Ectodermal cell (in vitro differentiated cells): ENCODE results near the gene CTNNA2.

Source experiments
- H3K27ac ChIP-seq: 2 replicates; pipeline ENCODE4 v1.7.0; 2013; ENCODE audit warnings: mild to moderate bottlenecking, low read depth, low read length; ENCODE audit not compliant: insufficient read depth, poor library complexity, severe bottlenecking
- H3K27me3 ChIP-seq: 2 replicates; pipeline ENCODE4 v1.7.0; 2013; ENCODE audit warnings: mild to moderate bottlenecking, low read length; ENCODE audit not compliant: insufficient read depth, control insufficient read depth, poor library complexity, severe bottlenecking
- H3K36me3 ChIP-seq: one replicate; pipeline ENCODE4 v1.7.0; 2013; ENCODE audit warnings: low read length; ENCODE audit not compliant: control insufficient read depth, insufficient read depth
- H3K4me1 ChIP-seq: one replicate; pipeline ENCODE4 v1.7.0; 2013; ENCODE audit warnings: low read length; ENCODE audit not compliant: control insufficient read depth, insufficient read depth
- H3K4me3 ChIP-seq: 2 replicates; pipeline ENCODE4 v1.7.0; 2013; ENCODE audit warnings: low read depth, low read length, control low read depth; ENCODE audit not compliant: insufficient read depth
- H3K9me3 ChIP-seq: 2 replicates; pipeline ENCODE4 v1.7.0; 2013; ENCODE audit warnings: mild to moderate bottlenecking, low read length, moderate library complexity; ENCODE audit not compliant: control insufficient read depth
- WGBS, 2 experiments: methylation state at CpG; one replicate each; pipeline ENCODE4 v1.1.7; 2013; ENCODE audit warnings: missing lambda C conversion rate in 2 of 2; 5-methylcytosine and 5-hydroxymethylcytosine counted together

CTNNA2 gene

DNA sequence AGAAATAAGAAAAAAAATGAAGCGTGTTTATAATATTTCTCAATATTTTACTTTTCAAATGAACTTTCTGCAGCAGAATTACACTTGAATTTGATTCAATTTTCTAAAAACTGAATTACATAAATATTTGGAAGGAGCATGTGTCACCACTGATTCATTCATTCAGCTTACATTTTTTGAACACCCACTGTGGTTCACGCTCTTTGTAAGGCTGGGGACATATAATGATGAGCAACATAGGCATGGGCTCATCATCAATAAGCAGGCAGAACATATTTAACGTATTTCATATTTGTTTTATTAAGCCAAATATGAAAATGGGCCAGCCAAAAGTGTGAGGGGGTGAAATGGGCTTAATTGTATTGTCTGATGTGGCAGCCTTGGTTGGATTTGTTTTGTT lies 209.1 kb downstream of the CTNNA2 start:
- Histone ChIP-seq H3K36me3 (no peaks in the 10 kb centered on the region), H3K4me1 (no peaks in the 10 kb centered on the region), H3K27me3 (no peaks in the 10 kb centered on the region), H3K27ac (no peak overlapping the region), H3K9me3 (no peaks in the 10 kb centered on the region), H3K4me3 (no peak overlapping the region)
- 95 to 100% methylated on average over 1 to 2 of the region's 3 CpGs for WGBS, 2 experiments

DNA sequence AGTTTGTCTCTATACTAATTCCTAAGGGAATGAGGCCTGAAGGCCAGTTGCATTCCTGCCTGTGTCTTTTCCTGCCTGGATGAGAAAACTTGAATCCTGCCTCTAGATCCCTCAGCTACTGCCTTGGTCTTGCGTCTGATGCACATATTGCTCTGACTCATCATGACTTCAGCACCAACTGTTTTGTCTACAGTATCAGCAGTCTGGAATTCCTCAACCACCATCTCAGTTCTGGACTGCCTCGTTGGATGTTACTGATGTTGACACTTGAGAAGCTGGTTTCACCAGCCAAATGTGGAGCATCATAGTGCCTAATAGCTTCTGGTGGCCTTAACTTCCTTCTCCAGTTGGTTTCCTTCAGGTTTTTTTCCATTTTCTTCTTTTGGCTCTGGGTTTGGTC lies 211.0 kb downstream of the CTNNA2 start:
- no peak overlapping the region for H3K4me3 ChIP-seq
- H3K9me3 ChIP-seq = no peaks in the 10 kb centered on the region
- H3K27me3 ChIP-seq = no peaks in the 10 kb centered on the region
- WGBS, 2 experiments = 89 to 91% methylated on average over 2 of the region's 2 CpGs
- H3K27ac ChIP-seq = no peak overlapping the region
- H3K36me3 ChIP-seq = no peaks in the 10 kb centered on the region
- H3K4me1 ChIP-seq = no peaks in the 10 kb centered on the region

DNA sequence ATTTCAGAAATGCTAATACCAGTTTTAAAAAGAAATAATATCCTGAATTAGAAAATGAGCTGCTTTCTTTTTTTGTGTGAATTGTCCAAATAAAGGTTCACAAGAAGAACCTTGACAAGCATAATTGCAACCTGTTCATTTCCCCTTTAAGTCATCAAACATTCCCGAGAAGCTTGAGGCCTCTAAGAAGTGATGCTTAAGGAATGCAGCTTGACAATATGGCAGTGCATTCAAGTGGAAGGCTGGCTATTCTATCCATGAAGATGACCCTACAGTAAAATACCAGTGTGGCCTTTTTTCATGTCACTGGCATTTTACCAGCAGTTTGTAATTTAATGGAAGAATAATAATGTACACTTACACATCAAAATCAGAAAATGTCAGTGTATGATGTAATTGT lies 216.7 kb downstream of the CTNNA2 start:
- peak overlapping the region; percentile 57 for H3K27ac ChIP-seq
- no peak overlapping the region for H3K4me3 ChIP-seq
- no peaks in the 10 kb centered on the region for H3K27me3 ChIP-seq
- no peaks in the 10 kb centered on the region for H3K36me3 ChIP-seq
- WGBS, 2 experiments = 0 to 75% methylated on average over 1 of the region's 1 CpG
- peaks cover 7% of the 10 kb centered on the region for H3K4me1 ChIP-seq
- no peaks in the 10 kb centered on the region for H3K9me3 ChIP-seq

DNA sequence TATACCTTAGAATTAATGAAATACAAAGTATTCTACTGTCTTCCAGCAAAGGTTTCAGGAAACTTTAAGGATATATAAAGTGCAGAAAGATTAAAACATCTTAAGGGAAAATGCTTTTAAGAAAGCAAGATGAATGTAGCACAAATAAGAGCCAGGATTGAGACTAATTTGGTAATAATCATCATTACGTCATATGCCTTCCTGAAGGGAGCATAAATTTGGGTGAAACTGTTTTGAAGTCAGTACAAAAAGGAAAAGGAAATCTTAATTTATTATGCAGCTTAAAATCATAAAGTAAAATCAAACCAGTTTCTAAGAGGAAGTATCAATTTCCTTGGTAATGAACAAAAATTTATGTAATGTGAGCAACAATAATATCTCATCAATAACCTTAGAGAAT lies 221.7 kb downstream of the CTNNA2 start:
- 100% methylated on average over 1 of the region's 1 CpG for WGBS, 2 experiments
- Histone ChIP-seq H3K9me3 (no peaks in the 10 kb centered on the region), H3K27me3 (no peaks in the 10 kb centered on the region), H3K36me3 (no peaks in the 10 kb centered on the region), H3K4me3 (no peak overlapping the region), H3K4me1 (peaks cover 3% of the 10 kb centered on the region), H3K27ac (no peak overlapping the region)

DNA sequence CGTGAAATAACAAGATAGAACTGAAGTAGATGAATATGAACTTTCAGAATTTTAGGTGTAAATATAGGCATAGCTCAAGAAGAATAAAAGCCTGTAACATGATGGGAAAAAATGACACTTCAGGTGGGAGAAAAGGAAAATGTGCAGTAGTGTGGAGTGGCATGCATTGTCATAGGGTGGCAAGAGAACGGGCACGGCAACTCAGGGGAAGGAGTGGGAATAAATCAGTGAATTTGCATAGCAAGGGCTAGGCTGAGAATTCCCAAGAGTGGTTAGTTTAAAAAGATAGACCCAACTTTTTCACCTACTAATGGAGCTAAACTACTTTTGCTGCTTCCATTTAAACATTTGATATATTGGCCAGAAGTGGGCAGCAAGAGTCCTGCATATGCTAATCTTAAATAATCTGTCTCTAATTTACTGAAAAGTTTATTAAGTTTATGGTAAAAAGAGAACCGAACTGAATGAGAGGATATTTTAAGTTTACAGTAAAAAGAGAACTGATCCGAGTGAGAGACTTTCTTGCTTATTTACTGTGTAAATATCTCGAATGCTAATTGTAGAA lies 228.1 kb downstream of the CTNNA2 start:
- Histone ChIP-seq H3K4me3 (no peak overlapping the region), H3K27ac (no peak overlapping the region), H3K36me3 (no peaks in the 10 kb centered on the region), H3K9me3 (no peaks in the 10 kb centered on the region), H3K4me1 (no peaks in the 10 kb centered on the region), H3K27me3 (no peaks in the 10 kb centered on the region)
- 92% methylated on average over 6 of the region's 6 CpGs for WGBS, 2 experiments

DNA sequence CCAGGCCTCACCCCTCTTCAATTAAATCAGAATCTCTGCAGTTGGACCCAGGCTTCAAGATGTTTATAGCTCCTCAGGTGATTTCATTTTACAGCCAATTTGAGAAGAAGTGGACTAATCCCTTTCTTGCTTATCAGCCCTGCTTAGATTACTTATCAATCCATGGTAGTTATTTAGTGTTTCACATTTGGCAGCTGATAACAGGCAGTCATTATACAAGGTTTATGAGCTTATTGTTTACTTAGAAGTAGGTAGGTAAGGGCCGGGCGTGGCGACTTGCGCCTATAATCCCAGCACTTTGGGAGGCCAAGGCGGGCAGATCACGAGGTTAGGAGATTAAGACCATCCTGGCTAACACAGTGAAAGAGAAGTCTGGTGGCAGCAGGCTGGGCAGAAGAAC lies 237.5 kb downstream of the CTNNA2 start:
- H3K4me1 ChIP-seq = no peaks in the 10 kb centered on the region
- no peaks in the 10 kb centered on the region for H3K9me3 ChIP-seq
- 96% methylated on average over 6 of the region's 6 CpGs for WGBS, 2 experiments
- H3K27me3 ChIP-seq = no peaks in the 10 kb centered on the region
- H3K27ac ChIP-seq = no peak overlapping the region
- H3K4me3 ChIP-seq = no peak overlapping the region
- H3K36me3 ChIP-seq = no peaks in the 10 kb centered on the region

DNA sequence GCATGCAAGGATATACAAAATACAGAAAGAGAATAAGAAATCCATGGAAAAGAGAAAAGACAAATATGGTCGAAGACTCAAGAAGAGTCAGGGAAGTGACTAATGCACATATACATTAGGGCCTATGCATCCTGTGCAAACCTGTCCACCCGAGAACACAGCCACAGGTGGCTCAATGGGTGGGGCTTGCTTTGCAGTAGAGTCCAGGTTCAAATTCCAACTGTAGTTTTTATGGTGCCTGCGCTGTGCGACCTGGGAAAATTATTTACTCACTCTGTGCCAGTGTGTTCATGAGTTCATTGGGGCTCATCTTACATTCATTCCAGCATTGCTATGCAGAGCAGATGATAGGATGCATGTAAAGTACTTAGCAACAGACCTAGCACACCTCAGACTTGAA lies 244.7 kb downstream of the CTNNA2 start:
- 92 to 95% methylated on average over 4 of the region's 4 CpGs for WGBS, 2 experiments

DNA sequence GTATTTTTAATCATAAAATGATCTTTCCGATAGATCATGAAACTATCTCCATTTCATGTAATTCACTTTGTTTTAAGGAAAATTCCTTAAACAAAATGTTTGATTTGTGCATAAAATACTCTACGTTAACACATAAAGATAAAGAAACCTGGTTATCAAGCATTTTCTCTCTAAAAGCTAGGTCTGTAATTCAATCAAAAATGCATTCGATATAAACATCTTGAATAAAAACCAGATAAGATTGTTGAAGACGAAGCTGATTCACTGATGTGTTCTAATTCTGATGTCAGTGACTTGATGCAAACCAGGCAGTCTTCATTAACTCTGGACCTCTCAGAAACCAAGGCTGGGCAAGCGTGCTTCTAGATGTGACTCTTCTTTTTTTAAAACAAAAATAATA lies 245.2 kb downstream of the CTNNA2 start:
- WGBS, 2 experiments = 91 to 100% methylated on average over 2 to 4 of the region's 5 CpGs
- Histone ChIP-seq H3K36me3 (no peaks in the 10 kb centered on the region), H3K4me3 (no peak overlapping the region), H3K27ac (no peak overlapping the region), H3K4me1 (no peaks in the 10 kb centered on the region), H3K27me3 (no peaks in the 10 kb centered on the region), H3K9me3 (no peaks in the 10 kb centered on the region)

More for the DNA sequence above, 244.7 kb downstream of the CTNNA2 start:
- Histone ChIP-seq H3K27ac (no peak overlapping the region), H3K36me3 (no peaks in the 10 kb centered on the region), H3K9me3 (no peaks in the 10 kb centered on the region), H3K4me1 (no peaks in the 10 kb centered on the region), H3K4me3 (no peak overlapping the region), H3K27me3 (no peaks in the 10 kb centered on the region)

DNA sequence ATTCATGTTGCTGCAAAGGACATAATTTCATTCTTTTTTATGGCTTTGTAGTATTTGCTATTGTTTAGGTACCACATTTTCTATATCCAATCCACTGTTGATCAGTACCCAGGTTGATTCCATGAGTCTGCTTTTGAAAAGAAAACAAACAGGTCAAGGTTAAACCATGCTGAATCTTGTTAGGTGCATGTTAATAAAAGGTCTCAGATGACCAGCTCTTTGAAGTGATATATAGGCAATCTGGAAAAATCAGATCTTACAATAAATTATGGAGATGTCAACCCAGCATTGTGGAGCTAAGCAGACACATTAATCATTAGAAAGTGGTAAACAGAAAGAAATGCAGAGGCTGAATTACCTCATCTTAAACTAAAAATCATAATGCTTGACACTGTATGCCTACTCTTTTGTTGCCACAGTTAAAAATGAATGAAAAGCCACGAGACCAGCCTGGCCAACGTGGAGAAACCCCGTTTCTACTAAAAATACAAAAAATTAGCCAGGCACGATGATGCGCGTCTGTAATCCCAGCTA lies 246.0 kb downstream of the CTNNA2 start:
- 93 to 94% methylated on average over 6 of the region's 6 CpGs for WGBS, 2 experiments

DNA sequence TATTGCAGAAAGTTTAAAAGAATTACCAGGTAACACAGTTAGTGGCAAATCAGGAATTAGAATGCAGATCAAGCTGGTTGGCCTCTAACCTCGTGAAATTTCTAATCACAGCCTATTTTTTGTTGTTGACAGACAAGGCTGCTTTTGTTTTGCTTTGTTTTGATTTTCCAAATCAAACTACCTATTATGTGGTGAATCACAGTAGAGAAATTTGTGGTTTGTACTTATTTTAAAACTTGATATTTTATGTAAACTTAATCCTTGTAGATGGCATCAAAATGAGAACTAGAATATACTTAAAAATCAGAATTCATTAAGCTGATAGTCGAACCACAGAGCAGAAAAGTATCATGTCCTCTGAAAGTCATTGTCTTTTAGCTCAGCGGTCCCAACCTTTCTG lies 258.1 kb downstream of the CTNNA2 start:
- H3K4me1 ChIP-seq = peaks cover 6% of the 10 kb centered on the region
- no peak overlapping the region for H3K4me3 ChIP-seq
- 89 to 92% methylated on average over 3 of the region's 3 CpGs for WGBS, 2 experiments
- no peaks in the 10 kb centered on the region for H3K36me3 ChIP-seq
- H3K27ac ChIP-seq = no peak overlapping the region
- no peaks in the 10 kb centered on the region for H3K27me3 ChIP-seq
- no peaks in the 10 kb centered on the region for H3K9me3 ChIP-seq

More for the DNA sequence above, 246.0 kb downstream of the CTNNA2 start:
- no peaks in the 10 kb centered on the region for H3K36me3 ChIP-seq
- H3K4me1 ChIP-seq = no peaks in the 10 kb centered on the region
- no peaks in the 10 kb centered on the region for H3K27me3 ChIP-seq
- no peak overlapping the region for H3K4me3 ChIP-seq
- no peak overlapping the region for H3K27ac ChIP-seq
- H3K9me3 ChIP-seq = no peaks in the 10 kb centered on the region

DNA sequence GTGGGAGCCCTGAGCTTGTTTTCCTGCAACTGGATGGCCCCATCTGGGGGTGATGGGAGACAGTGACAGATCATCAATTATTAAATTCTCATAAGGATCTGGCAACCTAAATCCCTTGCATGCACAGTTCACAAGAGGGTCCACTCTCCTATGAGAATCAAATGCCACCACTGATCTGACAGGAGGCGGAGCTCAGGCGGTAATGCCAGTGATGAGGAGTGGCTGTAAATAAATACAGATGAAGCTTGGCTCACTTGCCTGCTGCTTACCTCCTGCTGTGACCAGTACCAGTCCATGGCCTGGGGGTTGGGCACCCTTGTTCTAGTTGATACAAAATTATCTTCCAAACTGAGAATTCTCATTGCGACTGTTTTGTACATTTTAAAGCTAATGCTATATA lies 258.6 kb downstream of the CTNNA2 start:
- H3K4me3 ChIP-seq = no peak overlapping the region
- H3K27me3 ChIP-seq = no peaks in the 10 kb centered on the region
- H3K4me1 ChIP-seq = peaks cover 6% of the 10 kb centered on the region
- 89 to 93% methylated on average over 2 to 3 of the region's 3 CpGs for WGBS, 2 experiments
- no peak overlapping the region for H3K27ac ChIP-seq
- no peaks in the 10 kb centered on the region for H3K36me3 ChIP-seq
- no peaks in the 10 kb centered on the region for H3K9me3 ChIP-seq
